GM12892 (cell line): ENCODE measurements around the gene WDR89.

Experiments used
- POLR2A ChIP-seq: IDR thresholded peaks from 2 replicates; pipeline ENCODE4 v1.6.1; 2011; ENCODE audit warnings: low read depth, low read length, control low read depth
- POLR2AphosphoS5 ChIP-seq: IDR thresholded peaks from 2 replicates; pipeline ENCODE4 v1.6.1; 2011; ENCODE audit warnings: low read depth, low read length, control low read depth
- TAF1 ChIP-seq: IDR thresholded peaks from 2 replicates; pipeline ENCODE4 v1.6.1; 2011; ENCODE audit warnings: low read depth, mild to moderate bottlenecking, control low read depth, low read length, borderline replicate concordance

DNA sequence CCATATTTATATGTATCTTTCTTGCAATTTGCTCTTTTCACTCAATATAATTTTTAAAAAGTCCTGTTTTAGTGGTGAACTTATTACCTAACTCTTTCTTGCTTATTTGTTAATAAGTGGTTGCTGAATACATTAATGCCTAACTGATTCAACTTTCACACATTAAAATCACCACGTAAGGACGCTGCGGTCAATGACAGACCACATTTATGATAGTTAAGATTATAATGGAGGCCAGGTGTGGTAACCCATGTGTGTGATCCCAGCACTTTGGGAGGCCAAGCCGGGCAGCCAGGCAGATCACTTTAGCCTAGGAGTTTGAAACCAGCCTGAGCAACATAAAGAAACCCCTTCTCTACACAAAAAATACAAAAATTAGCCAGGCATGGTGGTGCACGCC, 37.0 kb downstream of the WDR89 start:
- no peak for TF ChIP-seq POLR2A
- no peak for TF ChIP-seq POLR2AphosphoS5
- TF ChIP-seq TAF1 = no peak
